HG02970 (cell line): ENCODE measurements around the gene PLCH1.

Experiments
- ATAC-seq: cut with Tn5 transposase; IDR thresholded peaks from one replicate; pipeline ENCODE4 v1.9.1; 2021; ENCODE audit warnings: mild to moderate bottlenecking, moderate library complexity, moderate number of reproducible peaks; ENCODE audit not compliant: unreplicated experiment, low FRiP score

Gene PLCH1

GRCh38 chr3:155327430-155327829, 417.4 kb downstream of the PLCH1 start:
- ATAC-seq: no peak

GRCh38 chr3:155326901-155327300, 418.0 kb downstream of the PLCH1 start:
- no peak for ATAC-seq

- no peak for ATAC-seq
Measured at GRCh38 chr3:155326244-155326643, 418.6 kb downstream of the PLCH1 start.
